Hepatocyte (in vitro differentiated cells): Measurements from ENCODE around the gene BTC. TPM values are rescaled to one million over a fixed set of nuclear protein-coding genes. Genes with fewer than 3 reads are reported as not detected.
"Not testable (repeated sequence)": the region's sequence is repeated elsewhere in the genome, so short reads cannot be mapped to it uniquely, and the experiment has no call there.

Experiments used
- DNase-seq: peaks from one replicate; pipeline ENCODE4 v3.0.0-alpha.2; 2016; ENCODE audit warnings: low spot score
- H2AFZ ChIP-seq: fragments of 200-600 bp; sonication (generic); 2 replicates; pipeline ENCODE4 v1.6.0; 2016; ENCODE audit warnings: antibody characterized with exemption, mild to moderate bottlenecking
- H3K27ac ChIP-seq: fragments of 200-600 bp; sonication (generic); 2 replicates; pipeline ENCODE4 v1.5.1; 2016; ENCODE audit warnings: mild to moderate bottlenecking
- H3K27me3 ChIP-seq: fragments of 200-600 bp; sonication (generic); 2 replicates; pipeline ENCODE4 v1.6.1; 2016
- H3K36me3 ChIP-seq: fragments of 200-600 bp; sonication (generic); replicated peaks from 2 replicates; pipeline ENCODE4 v1.5.1; 2016; ENCODE audit warnings: low read depth; ENCODE audit not compliant: insufficient read depth
- H3K4me1 ChIP-seq: fragments of 200-600 bp; sonication (generic); 2 replicates; pipeline ENCODE4 v1.5.1; 2016; ENCODE audit warnings: mild to moderate bottlenecking, moderate library complexity; ENCODE audit not compliant: insufficient read depth
- H3K4me2 ChIP-seq: fragments of 200-600 bp; sonication (generic); 2 replicates; pipeline ENCODE4 v1.6.0; 2016
- H3K4me3 ChIP-seq: fragments of 200-600 bp; sonication (generic); 2 replicates; pipeline ENCODE4 v1.5.1; 2016; ENCODE audit warnings: mild to moderate bottlenecking
- H3K79me2 ChIP-seq: fragments of 200-600 bp; sonication (generic); 2 replicates; pipeline ENCODE4 v1.6.0; 2017; ENCODE audit warnings: mild to moderate bottlenecking
- H3K9me2 ChIP-seq: fragments of 200-600 bp; sonication (generic); replicated peaks from 2 replicates; pipeline ENCODE4 v1.6.0; 2017; ENCODE audit warnings: mild to moderate bottlenecking; ENCODE audit not compliant: insufficient read depth
- H3K9me3 ChIP-seq: fragments of 200-600 bp; sonication (generic); 2 replicates; pipeline ENCODE4 v1.5.1; 2016; ENCODE audit warnings: low read depth, mild to moderate bottlenecking
- H4K20me1 ChIP-seq: fragments of 200-600 bp; sonication (generic); 2 replicates; pipeline ENCODE4 v1.6.0; 2016; ENCODE audit warnings: mild to moderate bottlenecking; ENCODE audit not compliant: insufficient read depth, poor library complexity, severe bottlenecking
- CTCF ChIP-seq: fragments of 200-600 bp; sonication (generic); IDR thresholded peaks from 2 replicates; pipeline ENCODE4 v1.5.1; 2016; ENCODE audit warnings: antibody characterized with exemption, mild to moderate bottlenecking; ENCODE audit not compliant: poor library complexity
- EZH2 ChIP-seq: fragments of 200-600 bp; sonication (generic); IDR thresholded peaks from 2 replicates; pipeline ENCODE4 v1.6.1; 2016; ENCODE audit warnings: antibody characterized with exemption, mild to moderate bottlenecking, borderline replicate concordance
- EZH2phosphoT487 ChIP-seq: fragments of 200-600 bp; sonication (generic); IDR thresholded peaks from one replicate; pipeline ENCODE4 v1.6.1; 2018; ENCODE audit warnings: antibody characterized with exemption, mild to moderate bottlenecking, low read depth, moderate library complexity; ENCODE audit not compliant: unreplicated experiment, severe bottlenecking
- WGBS: methylation state at CpG from one replicate; pipeline ENCODE4 v1.1.6; 2016; ENCODE audit warnings: low lambda C conversion rate; ENCODE audit errors: missing lambda C conversion rate; 5-methylcytosine and 5-hydroxymethylcytosine counted together
- polyA plus RNA-seq: library from polyadenylated mRNA; unstranded; fragments of >200 nt; fragmentation: Nextera tagmentation; extraction: Ambion mirVana; gene quantifications from 2 replicates; pipeline ENCODE4 v1.2.1, GENCODE V29; 2016
- total RNA-seq: library from RNA; depleted of rRNA; stranded (reverse); fragments of >200 nt; gene quantifications from 2 replicates; pipeline ENCODE4 v1.2.3, GENCODE V29; 2014

BTC gene
- total and polyA plus RNA-seq, 2 experiments from 2014 or later, result 2.0 to 2.5 TPM

- TF ChIP-seq EZH2 (no peak), EZH2phosphoT487 (no peak), CTCF (no peak)
- Histone ChIP-seq H4K20me1 (no peaks in the 10 kb centered on the region), H2AFZ (no peak overlapping the region), H3K36me3 (no peaks in the 10 kb centered on the region), H3K79me2 (no peaks in the 10 kb centered on the region), H3K9me2 (no peaks in the 10 kb centered on the region), H3K27me3 (no peaks in the 10 kb centered on the region), H3K9me3 (no peaks in the 10 kb centered on the region), H3K4me3 (no peak overlapping the region), H3K27ac (no peak overlapping the region), H3K4me1 (no peaks in the 10 kb centered on the region), H3K4me2 (no peak overlapping the region)
- DNase-seq, result no peak
Measured at GRCh38 chr4:74814052-74814451, 19.7 kb upstream of the BTC start.

GRCh38 chr4:74812056-74812455, 17.7 kb upstream of the BTC start:
- not testable (repeated sequence) for H3K4me2 ChIP-seq, H3K27me3 ChIP-seq, H2AFZ ChIP-seq, H3K79me2 ChIP-seq, H4K20me1 ChIP-seq, DNase-seq, H3K36me3 ChIP-seq, H3K4me1 ChIP-seq, H3K27ac ChIP-seq, H3K9me2 ChIP-seq, H3K9me3 ChIP-seq, H3K4me3 ChIP-seq
- WGBS, result 81% methylated on average over 3 of the region's 3 CpGs

GRCh38 chr4:74805601-74806000, 11.3 kb upstream of the BTC start:
- no peak overlapping the region for H3K4me3 ChIP-seq
- H3K36me3 ChIP-seq, result no peaks in the 10 kb centered on the region
- H4K20me1 ChIP-seq, result no peaks in the 10 kb centered on the region
- WGBS, result 78% methylated on average over 2 of the region's 2 CpGs
- no peak overlapping the region for H3K4me2 ChIP-seq
- no peaks in the 10 kb centered on the region for H3K4me1 ChIP-seq
- no peak for TF ChIP-seq CTCF
- no peak for TF ChIP-seq EZH2phosphoT487
- TF ChIP-seq EZH2, result no peak
- no peak for DNase-seq
- H3K9me2 ChIP-seq, result no peaks in the 10 kb centered on the region
- no peaks in the 10 kb centered on the region for H3K9me3 ChIP-seq
- H3K79me2 ChIP-seq, result no peaks in the 10 kb centered on the region
- H3K27ac ChIP-seq, result no peak overlapping the region
- H2AFZ ChIP-seq, result no peak overlapping the region
- no peaks in the 10 kb centered on the region for H3K27me3 ChIP-seq

- no peak for TF ChIP-seq EZH2phosphoT487
- no peak for TF ChIP-seq CTCF
- no peak for TF ChIP-seq EZH2
- Histone ChIP-seq H3K4me1 (no peaks in the 10 kb centered on the region), H4K20me1 (no peaks in the 10 kb centered on the region), H3K9me3 (no peaks in the 10 kb centered on the region), H3K27me3 (no peaks in the 10 kb centered on the region), H3K4me3 (no peak overlapping the region), H2AFZ (no peak overlapping the region), H3K27ac (no peak overlapping the region), H3K9me2 (no peaks in the 10 kb centered on the region), H3K79me2 (no peaks in the 10 kb centered on the region), H3K4me2 (no peak overlapping the region), H3K36me3 (no peaks in the 10 kb centered on the region)
- 88% methylated on average over 3 of the region's 3 CpGs for WGBS
- DNase-seq, result no peak
Measured at GRCh38 chr4:74800310-74800709, 6.0 kb upstream of the BTC start.
